ENCODE data around the gene DHX16. TPM values are rescaled to one million over a fixed set of nuclear protein-coding genes. Genes with fewer than 3 reads are reported as not detected.

DHX16 gene
- total RNA-seq, 1 donor from 2014 or later, result 38.4 TPM

- H3K4me3 ChIP-seq (ENCODE audit: low read depth, low read length), result no peak overlapping the region
- FAIRE-seq, result no peak
- peak; percentile 11 for DNase-seq (ENCODE audit: low read depth)
- peaks cover 8% of the 10 kb centered on the region for H3K36me3 ChIP-seq (ENCODE audit: control insufficient read depth, insufficient read depth, low read length)
- no peaks in the 10 kb centered on the region for H3K27me3 ChIP-seq (ENCODE audit: control insufficient read depth, insufficient read depth, low read length)
- TF ChIP-seq, protein P1, sequence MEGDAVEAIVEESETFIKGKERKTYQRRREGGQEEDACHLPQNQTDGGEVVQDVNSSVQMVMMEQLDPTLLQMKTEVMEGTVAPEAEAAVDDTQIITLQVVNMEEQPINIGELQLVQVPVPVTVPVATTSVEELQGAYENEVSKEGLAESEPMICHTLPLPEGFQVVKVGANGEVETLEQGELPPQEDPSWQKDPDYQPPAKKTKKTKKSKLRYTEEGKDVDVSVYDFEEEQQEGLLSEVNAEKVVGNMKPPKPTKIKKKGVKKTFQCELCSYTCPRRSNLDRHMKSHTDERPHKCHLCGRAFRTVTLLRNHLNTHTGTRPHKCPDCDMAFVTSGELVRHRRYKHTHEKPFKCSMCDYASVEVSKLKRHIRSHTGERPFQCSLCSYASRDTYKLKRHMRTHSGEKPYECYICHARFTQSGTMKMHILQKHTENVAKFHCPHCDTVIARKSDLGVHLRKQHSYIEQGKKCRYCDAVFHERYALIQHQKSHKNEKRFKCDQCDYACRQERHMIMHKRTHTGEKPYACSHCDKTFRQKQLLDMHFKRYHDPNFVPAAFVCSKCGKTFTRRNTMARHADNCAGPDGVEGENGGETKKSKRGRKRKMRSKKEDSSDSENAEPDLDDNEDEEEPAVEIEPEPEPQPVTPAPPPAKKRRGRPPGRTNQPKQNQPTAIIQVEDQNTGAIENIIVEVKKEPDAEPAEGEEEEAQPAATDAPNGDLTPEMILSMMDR (IDR thresholded peaks at IDR 0.05; ENCODE audit: insufficient read depth, low read length, severe bottlenecking), result no peak
Observed at GRCh38 chr6:30645989-30646388, 26.8 kb downstream of the DHX16 start.

- FAIRE-seq, result no peak
- H3K36me3 ChIP-seq (ENCODE audit: control insufficient read depth, insufficient read depth, low read length), result peaks cover 8% of the 10 kb centered on the region
- TF ChIP-seq, protein P1 (IDR thresholded peaks at IDR 0.05; ENCODE audit: insufficient read depth, low read length, severe bottlenecking), result no peak
Observed at GRCh38 chr6:30644769-30645168, 28.0 kb downstream of the DHX16 start.

GRCh38 chr6:30643656-30644055, 29.1 kb downstream of the DHX16 start:
- no peaks in the 10 kb centered on the region for H3K27me3 ChIP-seq (ENCODE audit: control insufficient read depth, insufficient read depth, low read length)
- no peak overlapping the region for H3K4me3 ChIP-seq (ENCODE audit: low read depth, low read length)
- DNase-seq (ENCODE audit: low read depth) (no peak), FAIRE-seq (no peak)
- TF ChIP-seq, protein P1 (IDR thresholded peaks at IDR 0.05; ENCODE audit: insufficient read depth, low read length, severe bottlenecking), result no peak
- peaks cover 7% of the 10 kb centered on the region for H3K36me3 ChIP-seq (ENCODE audit: control insufficient read depth, insufficient read depth, low read length)

More at GRCh38 chr6:30644769-30645168, 28.0 kb downstream of the DHX16 start:
- H3K27me3 ChIP-seq (ENCODE audit: control insufficient read depth, insufficient read depth, low read length), result no peaks in the 10 kb centered on the region
- H3K4me3 ChIP-seq (ENCODE audit: low read depth, low read length), result no peak overlapping the region
- no peak for DNase-seq (ENCODE audit: low read depth)

DNA sequence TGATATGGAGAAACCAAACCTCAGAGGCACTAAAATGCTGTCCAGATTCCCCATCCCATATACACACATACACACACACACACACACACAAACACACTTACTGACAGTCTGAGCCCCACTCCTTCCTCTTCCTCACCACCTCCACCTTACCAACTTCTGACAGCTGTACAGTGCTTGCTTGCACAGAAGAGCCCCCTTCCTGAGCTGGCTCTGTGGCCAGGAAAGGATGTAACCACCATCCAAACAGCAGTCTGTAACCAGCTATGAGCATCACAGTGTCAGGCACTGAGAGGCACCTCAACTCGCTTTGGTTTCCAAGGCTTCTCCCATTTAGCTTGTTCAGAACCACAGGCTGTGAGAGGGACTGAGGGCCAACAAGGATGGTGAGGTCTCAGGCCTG, 31.8 kb downstream of the DHX16 start:
- FAIRE-seq (no peak), DNase-seq (ENCODE audit: low read depth) (no peak)
- no peaks in the 10 kb centered on the region for H3K27me3 ChIP-seq (ENCODE audit: control insufficient read depth, insufficient read depth, low read length)
- H3K4me3 ChIP-seq (ENCODE audit: low read depth, low read length), result no peak overlapping the region
- TF ChIP-seq, protein P1 (IDR thresholded peaks at IDR 0.05; ENCODE audit: insufficient read depth, low read length, severe bottlenecking), result no peak
- peaks cover 7% of the 10 kb centered on the region for H3K36me3 ChIP-seq (ENCODE audit: control insufficient read depth, insufficient read depth, low read length)

DNA sequence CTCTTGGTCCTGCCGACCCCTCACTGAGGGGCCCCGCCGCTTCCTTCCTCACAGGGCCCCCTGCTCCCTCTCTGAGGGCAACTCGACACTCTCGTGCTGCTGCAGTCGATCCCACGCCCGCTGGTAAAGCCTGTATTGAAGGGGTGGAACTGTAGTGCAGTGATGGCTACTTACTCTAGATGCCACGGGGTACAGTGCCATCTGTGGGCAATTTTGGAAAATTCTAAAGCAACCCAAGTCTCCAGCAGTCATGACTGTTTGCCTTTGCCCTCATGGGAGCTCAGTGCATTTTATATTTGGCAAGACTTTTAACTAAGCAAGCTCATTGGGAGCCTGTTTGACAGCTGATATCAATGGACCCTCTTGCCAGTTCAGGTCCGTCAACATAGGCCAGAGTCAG, 32.3 kb downstream of the DHX16 start:
- no peak for DNase-seq (ENCODE audit: low read depth)
- Histone ChIP-seq H3K27me3 (ENCODE audit: control insufficient read depth, insufficient read depth, low read length) (no peaks in the 10 kb centered on the region), H3K36me3 (ENCODE audit: control insufficient read depth, insufficient read depth, low read length) (peaks cover 7% of the 10 kb centered on the region), H3K4me3 (ENCODE audit: low read depth, low read length) (no peak overlapping the region)
- FAIRE-seq, result no peak
- TF ChIP-seq, protein P1 (IDR thresholded peaks at IDR 0.05; ENCODE audit: insufficient read depth, low read length, severe bottlenecking), result no peak

DNA sequence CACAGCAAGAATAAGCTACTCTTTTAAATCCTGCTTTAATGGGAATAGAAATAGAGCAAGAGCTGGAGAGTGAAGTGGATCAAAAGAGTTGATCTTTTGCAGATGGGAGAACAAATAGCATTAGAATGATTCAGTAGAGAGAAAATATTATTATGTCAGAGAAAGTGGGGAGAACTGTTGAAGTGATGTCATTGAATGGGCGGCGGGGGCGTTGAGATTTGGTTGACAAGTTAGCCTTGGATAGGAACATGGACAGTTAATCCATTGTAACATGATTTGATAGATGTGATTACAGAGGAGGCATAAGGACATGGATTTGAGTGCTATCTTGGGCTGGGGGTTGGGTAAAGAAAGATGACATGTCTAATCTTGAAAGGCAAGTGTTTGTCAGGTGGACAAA, 37.0 kb downstream of the DHX16 start:
- TF ChIP-seq, protein P1 (IDR thresholded peaks at IDR 0.05; ENCODE audit: insufficient read depth, low read length, severe bottlenecking), result no peak
- Histone ChIP-seq H3K36me3 (ENCODE audit: control insufficient read depth, insufficient read depth, low read length) (peaks cover 4% of the 10 kb centered on the region), H3K27me3 (ENCODE audit: control insufficient read depth, insufficient read depth, low read length) (no peaks in the 10 kb centered on the region), H3K4me3 (ENCODE audit: low read depth, low read length) (no peak overlapping the region)
- DNase-seq (ENCODE audit: low read depth), result no peak
- FAIRE-seq, result no peak
